T-helper 1 cell treated with Interleukin-12 subunit alpha and Interleukin-12 subunit beta and Interleukin-4 antibody, amounts not matched to agents 30 μg/mL and 1 μg/mL, for 36 hours (primary cell): Measurements from ENCODE around the gene APMAP.

Source experiments
- H3K27ac Mint-ChIP-seq: one replicate; pipeline ENCODE4 v1.8.0; 2021; ENCODE audit warnings: mild to moderate bottlenecking, mixed read lengths
- H3K27me3 Mint-ChIP-seq: one replicate; pipeline ENCODE4 v1.8.0; 2021; ENCODE audit warnings: low read depth, mixed read lengths
- H3K36me3 Mint-ChIP-seq: one replicate; pipeline ENCODE4 v1.8.0; 2021; ENCODE audit warnings: low read depth, mixed read lengths
- H3K4me1 Mint-ChIP-seq: one replicate; pipeline ENCODE4 v1.8.0; 2021; ENCODE audit warnings: low read depth, mixed read lengths
- H3K4me3 Mint-ChIP-seq: one replicate; pipeline ENCODE4 v1.8.0; 2021; ENCODE audit warnings: mild to moderate bottlenecking, moderate library complexity, mixed read lengths
- H3K9me3 Mint-ChIP-seq: one replicate; pipeline ENCODE4 v1.8.0; 2021; ENCODE audit warnings: mixed read lengths

APMAP gene

GRCh38 chr20:24979036-24979960, 13.3 kb downstream of the APMAP start:
- H3K27ac Mint-ChIP-seq, result peak overlapping the region; percentile 55
- peaks cover 23% of the 10 kb centered on the region for H3K9me3 Mint-ChIP-seq
- H3K27me3 Mint-ChIP-seq, result no peaks in the 10 kb centered on the region
- H3K4me3 Mint-ChIP-seq, result no peak overlapping the region
- peaks cover 33% of the 10 kb centered on the region for H3K4me1 Mint-ChIP-seq
- peaks cover 82% of the 10 kb centered on the region for H3K36me3 Mint-ChIP-seq

GRCh38 chr20:24978513-24978912, 14.0 kb downstream of the APMAP start:
- Mint-ChIP-seq H3K9me3 (peaks cover 23% of the 10 kb centered on the region), H3K27ac (no peak overlapping the region), H3K27me3 (no peaks in the 10 kb centered on the region), H3K36me3 (peaks cover 85% of the 10 kb centered on the region), H3K4me1 (peaks cover 30% of the 10 kb centered on the region), H3K4me3 (no peak overlapping the region)

- Mint-ChIP-seq H3K36me3 (peaks cover 86% of the 10 kb centered on the region), H3K27me3 (no peaks in the 10 kb centered on the region), H3K27ac (no peak overlapping the region)
Measured at GRCh38 chr20:24977797-24978196, 14.8 kb downstream of the APMAP start.

GRCh38 chr20:24977336-24977735, 15.2 kb downstream of the APMAP start:
- no peak overlapping the region for H3K4me3 Mint-ChIP-seq

More at GRCh38 chr20:24977797-24978196, 14.8 kb downstream of the APMAP start:
- H3K4me3 Mint-ChIP-seq, result no peak overlapping the region
- peaks cover 30% of the 10 kb centered on the region for H3K4me1 Mint-ChIP-seq
- H3K9me3 Mint-ChIP-seq, result peaks cover 23% of the 10 kb centered on the region

GRCh38 chr20:24972341-24972740, 20.2 kb downstream of the APMAP start:
- Mint-ChIP-seq H3K9me3 (peaks cover 19% of the 10 kb centered on the region), H3K4me3 (no peak overlapping the region), H3K27ac (no peak overlapping the region), H3K27me3 (no peaks in the 10 kb centered on the region), H3K36me3 (peaks cover 71% of the 10 kb centered on the region), H3K4me1 (peaks cover 5% of the 10 kb centered on the region)

More at GRCh38 chr20:24977336-24977735, 15.2 kb downstream of the APMAP start:
- H3K4me1 Mint-ChIP-seq, result peaks cover 28% of the 10 kb centered on the region
- H3K9me3 Mint-ChIP-seq, result peaks cover 23% of the 10 kb centered on the region
- peaks cover 85% of the 10 kb centered on the region for H3K36me3 Mint-ChIP-seq
- H3K27me3 Mint-ChIP-seq, result no peaks in the 10 kb centered on the region
- H3K27ac Mint-ChIP-seq, result no peak overlapping the region

GRCh38 chr20:24971376-24972101, 21.0 kb downstream of the APMAP start:
- H3K4me3 Mint-ChIP-seq, result no peak overlapping the region
- H3K9me3 Mint-ChIP-seq, result peaks cover 16% of the 10 kb centered on the region
- no peaks in the 10 kb centered on the region for H3K27me3 Mint-ChIP-seq
- peaks cover 4% of the 10 kb centered on the region for H3K4me1 Mint-ChIP-seq
- H3K27ac Mint-ChIP-seq, result no peak overlapping the region
- H3K36me3 Mint-ChIP-seq, result peaks cover 67% of the 10 kb centered on the region

- no peak overlapping the region for H3K27ac Mint-ChIP-seq
- H3K4me1 Mint-ChIP-seq, result peaks cover 2% of the 10 kb centered on the region
- H3K9me3 Mint-ChIP-seq, result peaks cover 8% of the 10 kb centered on the region
- H3K36me3 Mint-ChIP-seq, result peaks cover 61% of the 10 kb centered on the region
- H3K27me3 Mint-ChIP-seq, result no peaks in the 10 kb centered on the region
- no peak overlapping the region for H3K4me3 Mint-ChIP-seq
Measured at GRCh38 chr20:24970754-24971153, 21.8 kb downstream of the APMAP start.

GRCh38 chr20:24970030-24970553, 22.5 kb downstream of the APMAP start:
- Mint-ChIP-seq H3K4me3 (no peak overlapping the region), H3K27me3 (no peaks in the 10 kb centered on the region), H3K4me1 (peaks cover 2% of the 10 kb centered on the region), H3K36me3 (peaks cover 60% of the 10 kb centered on the region), H3K27ac (peak overlapping the region; percentile 41), H3K9me3 (peaks cover 1% of the 10 kb centered on the region)

GRCh38 chr20:24969186-24970029, 23.1 kb downstream of the APMAP start:
- no peaks in the 10 kb centered on the region for H3K9me3 Mint-ChIP-seq
- H3K36me3 Mint-ChIP-seq, result peaks cover 62% of the 10 kb centered on the region
- no peak overlapping the region for H3K27ac Mint-ChIP-seq
- H3K27me3 Mint-ChIP-seq, result no peaks in the 10 kb centered on the region
- H3K4me1 Mint-ChIP-seq, result peaks cover 2% of the 10 kb centered on the region
- H3K4me3 Mint-ChIP-seq, result no peak overlapping the region

GRCh38 chr20:24968278-24968800, 24.2 kb downstream of the APMAP start:
- no peak overlapping the region for H3K27ac Mint-ChIP-seq

GRCh38 chr20:24966317-24967012, 26.1 kb downstream of the APMAP start:
- H3K27ac Mint-ChIP-seq, result no peak overlapping the region

More at GRCh38 chr20:24968278-24968800, 24.2 kb downstream of the APMAP start:
- Mint-ChIP-seq H3K36me3 (peaks cover 58% of the 10 kb centered on the region), H3K4me1 (peaks cover 2% of the 10 kb centered on the region), H3K27me3 (no peaks in the 10 kb centered on the region), H3K4me3 (no peak overlapping the region), H3K9me3 (no peaks in the 10 kb centered on the region)

GRCh38 chr20:24965065-24965919, 27.3 kb downstream of the APMAP start:
- Mint-ChIP-seq H3K4me1 (peaks cover 4% of the 10 kb centered on the region), H3K27me3 (no peaks in the 10 kb centered on the region), H3K4me3 (no peak overlapping the region), H3K9me3 (no peaks in the 10 kb centered on the region), H3K36me3 (peaks cover 62% of the 10 kb centered on the region), H3K27ac (peak overlapping the region; percentile 1)

More at GRCh38 chr20:24966317-24967012, 26.1 kb downstream of the APMAP start:
- H3K4me1 Mint-ChIP-seq, result peaks cover 2% of the 10 kb centered on the region
- H3K36me3 Mint-ChIP-seq, result peaks cover 63% of the 10 kb centered on the region
- no peak overlapping the region for H3K4me3 Mint-ChIP-seq
- H3K27me3 Mint-ChIP-seq, result no peaks in the 10 kb centered on the region
- no peaks in the 10 kb centered on the region for H3K9me3 Mint-ChIP-seq

- peaks cover 56% of the 10 kb centered on the region for H3K36me3 Mint-ChIP-seq
- no peak overlapping the region for H3K4me3 Mint-ChIP-seq
- H3K27ac Mint-ChIP-seq, result no peak overlapping the region
- peaks cover 4% of the 10 kb centered on the region for H3K4me1 Mint-ChIP-seq
- H3K9me3 Mint-ChIP-seq, result no peaks in the 10 kb centered on the region
- H3K27me3 Mint-ChIP-seq, result no peaks in the 10 kb centered on the region
Measured at GRCh38 chr20:24964506-24964840, 28.1 kb downstream of the APMAP start.
